GM18498 (cell line): Measurements from ENCODE around the gene FKBP7.
"Not testable (repeated sequence)": the region's sequence is repeated elsewhere in the genome, so short reads cannot be mapped to it uniquely, and the experiment has no call there.

Experiments
- ATAC-seq: cut with Tn5 transposase; IDR thresholded peaks from one replicate; pipeline ENCODE4 v1.9.1; 2021; ENCODE audit warnings: mild to moderate bottlenecking, moderate library complexity; ENCODE audit not compliant: unreplicated experiment

FKBP7 gene

DNA sequence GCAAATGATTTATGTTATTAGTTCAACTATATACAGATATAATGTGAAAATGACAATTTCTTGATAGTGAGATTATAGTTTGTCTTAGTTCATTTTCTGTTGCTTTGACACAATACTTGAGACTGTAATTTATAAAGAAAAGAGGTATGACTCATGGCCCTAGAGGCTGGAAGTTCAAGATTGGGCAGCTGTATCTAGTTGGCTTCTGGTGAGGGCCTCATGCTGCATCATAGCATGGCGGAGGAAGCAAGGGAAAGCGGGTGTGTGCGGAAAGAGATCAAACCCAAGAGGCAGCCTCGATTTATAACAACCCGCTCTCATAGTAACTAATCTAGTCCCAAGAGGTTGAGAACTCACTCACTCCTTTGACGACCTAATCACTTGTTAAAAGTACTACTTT lies 13.2 kb upstream of the FKBP7 start:
- no peak for ATAC-seq

DNA sequence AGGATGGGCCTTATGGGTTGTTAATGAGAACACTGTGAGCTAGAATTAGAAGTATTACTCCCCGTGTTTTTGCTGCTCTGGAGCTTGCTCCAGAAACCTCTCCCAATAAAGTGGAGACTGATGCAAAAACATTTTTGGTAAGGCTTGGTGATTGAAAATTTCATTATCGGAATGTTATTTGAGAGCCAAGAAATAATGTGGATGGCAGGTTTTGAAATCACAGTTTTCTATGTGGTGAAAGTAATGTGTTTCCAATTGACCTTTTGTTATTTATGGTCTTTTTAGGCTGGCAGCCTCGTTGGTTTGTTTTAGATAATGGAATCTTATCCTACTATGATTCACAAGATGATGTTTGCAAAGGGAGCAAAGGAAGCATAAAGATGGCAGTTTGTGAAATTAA lies 7.0 kb upstream of the FKBP7 start:
- ATAC-seq: no peak

DNA sequence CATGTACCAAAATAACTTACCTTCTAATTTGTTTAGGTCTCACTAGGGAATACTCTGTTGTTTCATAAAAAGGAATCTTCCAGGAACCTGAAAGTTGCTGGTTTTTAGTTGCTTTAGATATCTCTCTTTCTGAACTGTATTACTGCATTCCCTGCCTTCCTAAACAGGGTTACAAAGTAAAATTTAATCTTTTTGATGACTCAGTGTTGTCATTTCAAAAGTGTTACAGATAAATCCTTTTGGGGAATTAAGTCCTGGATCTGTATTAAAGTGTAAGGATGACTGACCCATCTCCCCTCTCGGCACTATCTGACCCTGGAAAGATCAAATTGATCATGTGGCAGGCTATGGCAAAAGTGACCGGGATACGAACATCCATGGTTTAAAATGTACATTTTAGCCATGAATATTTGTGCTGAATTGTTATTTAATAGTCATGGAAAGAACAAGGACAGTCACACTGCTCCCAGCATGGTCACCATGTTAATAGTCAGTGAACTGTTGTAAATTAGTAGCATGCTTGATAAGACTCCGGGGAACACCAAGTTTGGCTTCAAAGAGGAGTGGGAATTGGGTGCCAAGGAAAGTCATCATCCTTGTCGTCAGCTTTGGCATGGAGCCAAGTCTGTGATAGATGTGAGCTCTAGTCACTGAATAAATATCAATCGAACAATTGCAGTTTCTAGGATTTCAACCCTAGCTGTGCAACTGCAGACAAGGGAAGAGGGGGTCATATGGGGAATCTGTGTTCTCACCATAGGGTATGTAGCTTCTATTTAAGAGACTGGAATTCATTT lies 6.0 kb upstream of the FKBP7 start:
- ATAC-seq: no peak

DNA sequence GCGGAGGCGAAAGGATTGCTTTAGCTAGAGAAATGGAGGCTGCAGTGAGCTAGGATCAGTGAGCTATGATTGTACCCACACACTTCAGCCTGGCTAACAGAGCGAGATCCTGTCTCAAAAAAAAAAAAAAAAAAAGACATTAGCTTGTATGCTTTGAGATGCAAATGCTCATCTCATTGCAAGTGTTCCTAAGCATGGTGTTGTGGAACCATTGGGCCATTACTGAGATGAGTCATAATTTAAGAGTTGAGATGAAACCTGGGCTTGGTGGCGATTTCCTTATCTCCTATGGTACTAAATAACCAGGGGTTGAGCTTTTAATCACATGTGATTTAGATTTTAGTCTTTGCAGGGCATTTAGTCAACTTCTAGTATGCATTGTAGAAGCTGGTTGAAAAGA lies 4.0 kb upstream of the FKBP7 start:
- ATAC-seq: peak; percentile 26

DNA sequence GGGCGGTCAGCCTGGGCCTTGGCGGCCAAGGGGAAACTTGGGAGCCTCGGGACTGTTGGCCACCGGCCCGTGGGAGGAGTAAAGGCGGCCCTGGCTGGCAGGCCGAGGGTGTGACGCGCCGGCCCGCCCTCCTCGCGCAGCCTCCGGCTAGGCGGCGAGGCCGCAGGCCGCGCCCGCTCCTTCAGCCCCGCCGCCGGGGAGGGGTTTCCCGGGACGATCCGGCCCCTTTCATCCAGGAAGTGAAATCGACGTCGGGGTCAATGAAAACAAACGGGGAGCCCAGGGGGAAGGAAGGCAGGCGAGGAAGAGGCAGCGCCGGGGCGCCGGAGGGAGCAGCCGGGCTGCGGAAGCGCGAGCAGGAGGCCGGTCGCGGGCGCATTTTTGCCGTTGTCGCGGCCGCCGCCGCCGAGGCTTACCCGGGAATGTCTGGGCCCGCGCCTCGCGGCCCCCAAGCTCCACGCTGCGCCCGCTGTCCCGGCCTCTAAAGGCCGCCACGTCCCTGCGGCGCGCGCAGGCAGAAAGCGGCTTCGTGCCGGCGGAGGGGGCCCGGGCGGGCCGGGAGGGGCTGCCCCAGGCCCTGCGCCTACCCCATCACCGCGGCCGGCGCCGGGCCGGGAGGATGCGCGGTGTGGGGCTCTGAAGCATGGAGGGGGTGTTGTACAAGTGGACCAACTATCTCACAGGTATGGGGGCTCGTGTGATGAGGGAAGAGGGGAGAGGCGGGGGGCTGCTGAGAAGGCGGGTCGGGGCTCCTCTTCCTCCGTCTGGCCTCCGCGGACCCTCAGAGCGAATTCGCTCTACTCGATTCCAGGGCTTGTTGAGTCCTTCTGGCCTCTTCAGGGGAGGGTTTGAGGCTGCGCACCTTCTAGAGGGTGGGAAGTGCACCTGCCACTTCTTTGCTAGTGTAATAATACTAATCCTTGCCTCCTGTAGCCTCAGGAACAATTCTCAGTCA lies 2.1 kb upstream of the FKBP7 start, which contains the start of gene PLEKHA3:
PLEKHA3 (plus strand) TSS at position 231 of the 955 bp plus-strand sequence; CDS start at position 644, 413 bp downstream.
- ATAC-seq: peak; percentile 75

DNA sequence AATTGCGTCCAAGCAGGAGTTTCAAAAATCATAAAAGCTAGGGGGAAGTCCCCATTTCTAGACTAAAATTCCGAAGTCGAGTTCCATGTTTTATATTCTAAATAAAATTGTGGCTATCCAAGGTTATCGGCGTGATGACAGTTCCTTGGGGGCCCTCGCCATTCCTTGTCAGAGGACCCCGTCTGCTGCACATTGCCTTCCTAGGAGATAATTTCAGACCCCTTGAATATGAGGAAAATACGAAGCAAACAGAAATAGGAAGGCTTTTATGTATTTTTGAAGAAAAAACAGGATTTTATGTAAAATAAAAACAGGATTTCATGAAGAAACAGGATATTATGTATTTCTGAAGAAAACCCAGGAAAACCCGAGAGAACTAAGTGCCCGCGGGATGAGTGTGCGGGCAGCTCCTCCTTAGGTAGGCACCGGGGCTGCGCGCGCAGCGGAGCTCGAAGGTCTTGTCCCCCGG lies 1.4 kb upstream of the FKBP7 start:
- no peak for ATAC-seq

DNA sequence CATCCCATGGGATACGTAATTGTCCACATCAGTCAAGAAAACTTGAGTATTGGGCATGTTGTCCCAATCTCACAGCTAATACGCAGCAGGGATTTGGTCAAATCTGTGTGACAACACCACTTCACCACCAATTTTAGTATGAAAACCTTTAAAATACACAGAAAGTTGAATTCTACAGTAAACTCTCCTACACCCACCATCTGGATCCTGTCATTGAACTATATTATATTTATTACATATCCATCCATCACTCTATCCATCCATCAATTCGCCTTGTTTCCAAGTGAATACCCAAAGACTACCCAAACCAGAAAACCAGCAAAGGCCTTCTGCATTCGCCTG lies 846 bp upstream of the FKBP7 start:
- ATAC-seq: no peak

DNA sequence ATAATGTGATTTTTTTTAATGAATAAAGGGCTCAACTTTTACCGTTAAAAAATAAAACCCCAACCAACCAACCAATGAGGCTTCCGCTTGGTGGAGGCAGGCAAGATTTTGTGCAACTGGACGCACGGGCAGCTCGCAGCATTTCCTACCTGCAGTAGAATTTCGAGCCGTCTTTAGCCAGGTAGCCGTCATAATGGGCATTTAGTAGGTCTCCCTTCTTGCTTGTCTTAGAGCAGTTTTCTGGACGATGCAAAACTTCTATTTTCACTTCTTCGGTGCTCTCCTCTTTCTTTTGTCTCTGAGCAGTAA lies 316 bp downstream of the FKBP7 start:
- no peak for ATAC-seq

DNA sequence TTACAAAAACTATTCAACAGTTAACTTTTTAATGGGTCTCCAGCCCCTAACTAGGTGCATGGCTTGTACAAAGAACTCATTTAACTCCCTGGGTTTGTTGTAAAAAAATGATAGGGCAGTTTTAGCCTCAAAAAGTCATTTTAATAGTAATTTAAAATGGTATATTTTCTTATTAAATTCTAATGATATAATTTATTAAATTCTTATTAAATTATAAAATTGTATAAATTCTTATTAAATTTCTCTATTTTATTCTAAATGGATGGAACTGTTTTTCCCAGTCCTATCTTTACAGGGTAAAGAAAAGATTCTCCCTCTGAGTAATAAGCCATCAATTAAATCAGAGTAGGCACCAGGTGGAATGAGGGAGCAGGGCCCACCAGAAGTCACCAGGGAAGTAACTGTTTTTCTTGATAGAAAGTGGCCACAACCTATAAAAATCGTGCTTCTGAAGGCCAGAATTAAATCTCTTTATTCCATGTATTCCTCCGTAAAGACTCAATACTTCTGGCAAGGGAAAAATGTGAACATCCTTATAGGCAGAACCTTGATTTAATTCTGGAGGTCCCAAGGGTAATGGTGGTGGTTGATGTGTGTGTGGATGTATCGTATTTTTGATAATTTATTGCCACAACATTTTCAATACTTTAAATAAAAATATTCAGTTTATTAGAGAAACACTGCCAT lies 814 bp downstream of the FKBP7 start:
- ATAC-seq: no peak

DNA sequence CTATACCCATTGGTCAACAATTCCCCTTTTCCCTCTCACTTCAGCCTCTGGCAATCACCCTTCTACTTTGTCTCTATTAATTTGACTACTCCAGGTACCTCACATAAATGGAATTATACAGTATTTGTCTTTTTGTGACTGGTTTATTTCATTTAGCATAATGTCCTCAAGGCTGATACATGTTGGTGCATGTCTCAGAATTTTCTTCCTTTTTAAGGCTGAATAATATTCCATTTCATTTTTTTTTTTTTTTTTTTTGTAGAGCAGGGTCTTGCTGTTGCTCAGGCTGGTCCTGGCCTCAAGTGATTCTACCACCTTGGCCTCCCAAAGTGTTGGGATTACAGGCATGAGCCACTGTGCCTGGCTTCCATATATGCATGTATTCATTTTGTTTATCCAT lies 1.9 kb downstream of the FKBP7 start:
- no peak for ATAC-seq

DNA sequence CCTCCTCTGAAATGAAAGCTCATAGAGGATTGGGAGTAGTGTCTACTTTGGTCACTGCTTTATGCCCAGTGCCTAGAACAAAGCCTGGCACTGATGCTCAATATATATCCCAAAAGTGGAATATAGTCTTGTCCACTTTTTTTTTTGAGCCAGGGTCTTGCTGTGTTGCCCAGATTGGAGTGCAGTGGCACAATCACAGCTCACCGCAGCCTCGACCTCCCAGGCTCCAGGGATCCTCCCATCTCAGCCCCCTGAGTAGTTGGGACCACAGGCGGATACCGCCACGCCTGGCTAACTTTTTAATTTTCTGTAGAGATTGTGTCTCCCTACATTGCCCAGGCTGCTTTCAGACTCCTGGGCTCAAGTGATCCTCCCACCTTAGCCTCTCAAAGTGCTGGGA lies 3.8 kb downstream of the FKBP7 start:
- no peak for ATAC-seq

DNA sequence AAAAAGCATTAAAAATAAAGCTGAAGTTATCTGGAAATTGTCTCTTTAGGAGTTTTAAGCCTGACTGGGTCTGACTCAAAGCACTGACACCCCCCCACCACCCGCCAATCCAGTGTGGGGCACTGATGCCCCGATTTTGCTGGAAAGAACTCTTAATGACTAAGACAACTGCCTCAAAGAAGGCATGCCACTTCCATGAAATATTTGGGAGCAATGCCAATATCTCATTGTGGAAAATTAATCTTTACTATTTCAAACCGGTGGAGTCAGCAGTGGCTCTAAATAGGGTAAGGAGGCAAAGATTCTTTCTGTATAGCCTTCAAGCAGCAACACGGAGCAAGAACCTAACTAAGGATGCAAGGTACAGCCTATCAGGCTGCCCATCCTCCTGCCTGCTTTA lies 4.5 kb downstream of the FKBP7 start:
- no peak for ATAC-seq

DNA sequence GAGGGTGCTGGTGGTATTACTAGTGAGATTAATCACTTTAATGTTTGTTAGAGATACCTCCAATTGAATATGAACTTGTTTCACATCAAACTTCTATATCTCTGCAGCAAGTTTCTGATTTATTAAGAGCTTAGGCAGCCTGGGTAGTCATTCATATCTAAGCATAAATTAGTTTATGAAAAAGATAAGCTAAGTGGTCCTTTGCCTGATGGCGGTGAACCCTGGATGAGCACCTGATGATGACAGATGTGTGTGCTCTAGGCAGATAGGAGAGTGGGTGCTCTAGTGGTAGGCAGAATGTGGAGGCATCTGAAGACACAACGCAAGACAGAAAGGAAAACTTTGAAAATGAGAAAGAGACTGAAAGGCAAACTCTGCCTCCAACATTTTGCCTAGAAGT lies 5.0 kb downstream of the FKBP7 start:
- no peak for ATAC-seq

DNA sequence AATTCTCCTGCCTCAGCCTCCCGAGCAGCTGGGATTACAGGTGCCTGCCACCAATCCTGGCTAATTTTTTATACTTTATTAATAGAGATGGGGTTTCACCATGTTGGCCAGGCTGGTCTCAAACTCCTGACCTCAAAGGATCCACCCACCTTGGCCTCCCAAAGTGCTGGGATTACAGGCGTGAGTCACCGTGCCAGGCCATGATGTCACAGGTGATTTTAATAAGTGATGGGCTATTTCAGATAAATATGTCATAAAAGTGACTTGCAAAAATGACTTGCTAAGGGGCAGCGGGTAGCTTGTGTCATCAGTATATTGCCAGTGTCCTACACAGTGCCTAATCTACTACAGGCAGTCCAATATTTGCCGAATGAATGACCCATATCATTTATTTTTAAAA lies 7.1 kb downstream of the FKBP7 start:
- ATAC-seq: not testable (repeated sequence)

DNA sequence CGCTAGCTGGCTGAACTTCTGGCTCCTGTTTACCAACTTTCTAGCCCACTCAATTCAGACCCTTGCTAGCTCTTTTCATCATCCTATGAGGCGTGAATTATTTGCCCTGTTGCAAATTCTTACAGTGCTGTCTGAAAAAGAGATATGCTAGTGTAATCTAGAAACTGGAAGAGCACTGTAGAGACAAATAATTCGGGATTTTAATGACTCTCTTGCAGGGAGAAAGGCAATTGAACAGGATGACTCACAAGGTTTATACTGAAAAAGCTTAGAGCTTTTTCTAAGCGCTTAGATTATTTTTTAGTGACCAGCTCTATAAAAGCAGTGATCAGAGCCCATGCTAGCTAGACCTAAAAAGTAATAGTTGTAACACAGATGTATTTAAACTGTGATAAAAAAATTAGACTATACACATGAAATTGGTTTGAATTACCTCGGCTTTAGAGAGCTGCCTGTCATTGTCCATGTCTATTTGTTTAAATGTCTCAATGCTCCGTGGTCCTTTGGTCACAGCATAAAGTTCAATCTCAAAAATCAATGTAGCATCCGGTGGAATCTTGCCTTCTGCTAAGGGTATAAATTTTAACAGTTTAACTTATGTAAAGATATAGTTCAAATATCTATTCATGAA lies 9.1 kb downstream of the FKBP7 start:
- no peak for ATAC-seq

DNA sequence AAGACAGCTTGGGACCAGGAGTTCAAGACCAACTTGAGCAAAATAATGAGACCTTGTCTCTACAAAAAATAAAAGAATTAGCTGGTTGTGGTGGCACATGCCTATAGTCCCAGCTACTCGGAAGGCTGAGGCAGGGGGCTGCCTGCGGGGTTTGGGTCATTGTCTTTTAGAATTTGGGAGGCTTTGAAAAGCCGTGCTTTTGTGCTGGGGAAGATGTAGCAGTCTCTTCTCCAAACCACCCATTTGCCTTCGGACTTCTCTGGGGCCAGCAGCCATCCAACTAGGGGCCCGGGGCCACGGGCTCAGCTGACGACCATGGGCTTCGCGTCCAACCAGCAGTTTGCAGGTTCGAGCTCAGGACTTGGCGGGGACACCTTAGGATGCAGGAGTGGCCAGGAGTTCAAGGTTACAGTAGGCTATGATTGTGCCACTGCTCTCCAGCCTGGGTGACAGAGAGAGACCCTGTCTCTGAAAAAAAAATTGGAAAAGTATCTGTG lies 21.0 kb downstream of the FKBP7 start:
- ATAC-seq: no peak

DNA sequence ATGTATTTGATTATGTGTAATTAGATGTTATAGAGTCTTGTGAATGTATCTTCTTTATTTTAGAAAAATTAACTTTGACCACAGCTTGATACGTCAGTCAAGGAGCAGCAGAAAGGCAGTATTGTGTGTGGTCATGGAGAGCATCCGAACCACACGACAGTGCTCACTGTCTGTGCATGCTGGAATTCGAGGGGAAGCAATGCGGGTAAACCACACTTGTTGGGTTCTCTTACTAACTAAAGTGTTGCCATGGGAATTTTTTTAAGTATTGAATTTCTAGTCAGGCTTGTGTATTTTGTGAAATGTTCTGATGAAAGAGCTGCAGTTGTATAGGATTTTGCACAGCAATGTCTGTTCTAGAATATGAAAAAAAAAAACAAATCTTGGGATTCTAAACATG lies 22.5 kb downstream of the FKBP7 start:
- no peak for ATAC-seq

DNA sequence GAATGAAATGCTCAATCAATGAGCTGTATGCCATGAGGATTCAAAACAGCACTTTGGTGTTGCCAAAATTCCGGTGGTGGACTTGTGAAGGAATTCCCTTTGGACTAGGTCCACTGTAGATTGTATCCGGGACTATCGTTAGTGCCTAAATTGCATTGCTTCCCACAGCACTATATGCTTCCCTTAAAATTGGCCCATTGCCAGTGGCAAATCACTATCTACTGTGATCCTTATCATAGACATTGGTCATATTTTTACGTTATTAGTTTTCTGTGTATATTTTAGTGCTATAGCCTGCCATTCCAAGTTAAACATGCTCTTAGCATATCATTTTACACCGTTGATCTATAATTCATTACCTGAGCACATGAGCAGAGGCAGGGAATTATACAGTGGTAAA lies 25.5 kb downstream of the FKBP7 start:
- no peak for ATAC-seq

DNA sequence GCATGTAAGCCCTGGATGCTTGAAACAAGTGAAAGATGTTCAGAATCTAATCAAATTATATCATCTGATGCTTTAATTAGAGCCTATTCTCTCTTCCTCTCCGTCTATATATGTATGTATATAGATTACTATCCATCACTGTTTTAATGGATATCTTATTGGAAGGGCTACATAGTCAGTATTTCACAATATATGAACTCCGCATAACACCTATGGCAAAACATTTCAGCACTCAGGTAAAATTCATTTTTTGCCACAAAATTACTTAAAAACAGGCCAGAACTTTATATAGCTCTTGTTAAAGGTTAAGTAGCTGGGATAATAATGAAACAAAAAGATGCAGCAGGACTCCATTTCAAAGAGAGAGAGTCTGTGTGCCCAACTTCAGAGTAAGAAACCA lies 26.1 kb downstream of the FKBP7 start:
- no peak for ATAC-seq

DNA sequence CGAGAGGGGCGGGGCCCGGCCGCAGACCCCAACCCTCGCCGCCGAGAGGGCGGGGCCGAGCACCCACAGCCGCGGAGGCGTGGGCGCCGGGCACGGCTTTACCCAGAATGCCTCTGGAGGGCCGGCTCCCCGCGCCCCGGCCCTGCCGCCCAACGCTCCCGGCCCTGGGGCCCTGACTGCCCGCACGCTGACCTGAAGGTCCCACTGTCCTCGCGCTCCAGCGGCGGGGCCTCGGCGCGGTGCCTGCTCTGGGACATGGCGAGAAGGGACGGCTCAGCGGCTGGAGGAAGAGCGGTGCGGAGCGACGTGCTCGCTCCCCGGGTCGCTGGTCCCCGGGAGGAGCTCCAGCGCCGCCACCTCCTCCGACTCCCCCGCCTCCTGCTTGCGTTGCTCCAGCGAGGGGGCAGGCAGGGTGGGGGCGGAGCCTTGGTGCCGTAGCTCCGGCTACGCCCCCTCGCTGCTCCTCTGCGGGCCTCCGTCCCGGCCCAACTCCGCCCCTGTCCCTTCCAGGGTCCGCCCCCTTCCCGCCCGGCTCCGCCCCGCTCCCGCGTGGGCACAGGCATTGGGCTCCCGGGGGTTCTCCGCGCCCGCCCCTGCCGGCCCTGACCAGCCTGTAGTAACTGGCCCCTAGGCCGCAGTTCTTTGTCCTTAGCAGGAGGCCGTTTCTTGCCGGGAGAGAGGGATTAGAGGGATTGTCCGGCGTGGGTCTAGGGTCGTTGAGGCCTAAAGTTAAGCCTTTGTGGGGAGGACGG lies 27.4 kb downstream of the FKBP7 start, which contains the start of the genes PJVK and PRKRA:
PJVK (plus strand) TSS at position 605 of the 752 bp plus-strand sequence. CDS start 2,032 bp downstream, outside the sequence.
PRKRA (minus strand) TSS at position 402 of the 752 bp plus-strand sequence; CDS start at position 257, 145 bp downstream.
- ATAC-seq: peak; percentile 88
